ENCODE results near the gene ADAP1.

Gene ADAP1

GRCh38 chr7:967361-968082, 13.0 kb upstream of the ADAP1 start:
- ATAC-seq (ENCODE audit: insufficient read depth, low read depth) (no peak), DNase-seq (no peak)
- H4K20me1 ChIP-seq (ENCODE audit: insufficient read depth, low read length), result peaks cover 46% of the 10 kb centered on the region
- H3K27me3 ChIP-seq (ENCODE audit: insufficient read depth, low read length, poor library complexity), result no peaks in the 10 kb centered on the region
- H3K9ac ChIP-seq (ENCODE audit: low read depth, low read length), result no peak overlapping the region
- H3K4me2 ChIP-seq (ENCODE audit: insufficient read depth, low read length), result no peak overlapping the region
- H3K36me3 ChIP-seq (ENCODE audit: insufficient read depth, low read length), result peaks cover 58% of the 10 kb centered on the region
- no peak overlapping the region for H3K27ac ChIP-seq (ENCODE audit: low read length)
- TF ChIP-seq EZH2 (IDR thresholded peaks at IDR 0.05; ENCODE audit: borderline replicate concordance, low read depth, low read length, severe bottlenecking), result no peak
- peaks cover 34% of the 10 kb centered on the region for H3K79me2 ChIP-seq (ENCODE audit: insufficient read depth, low read length)
- no peak overlapping the region for H2AFZ ChIP-seq (ENCODE audit: low read depth, low read length)
- H3K4me1 ChIP-seq (ENCODE audit: insufficient read depth, low read length), result peaks cover 8% of the 10 kb centered on the region
- H3K4me3 ChIP-seq (ENCODE audit: low read depth in 1 of 2, low read length in 2 of 2), result no peak overlapping the region
- H3K9me3 ChIP-seq (ENCODE audit: insufficient read depth, low read length, severe bottlenecking), result no peaks in the 10 kb centered on the region

DNA sequence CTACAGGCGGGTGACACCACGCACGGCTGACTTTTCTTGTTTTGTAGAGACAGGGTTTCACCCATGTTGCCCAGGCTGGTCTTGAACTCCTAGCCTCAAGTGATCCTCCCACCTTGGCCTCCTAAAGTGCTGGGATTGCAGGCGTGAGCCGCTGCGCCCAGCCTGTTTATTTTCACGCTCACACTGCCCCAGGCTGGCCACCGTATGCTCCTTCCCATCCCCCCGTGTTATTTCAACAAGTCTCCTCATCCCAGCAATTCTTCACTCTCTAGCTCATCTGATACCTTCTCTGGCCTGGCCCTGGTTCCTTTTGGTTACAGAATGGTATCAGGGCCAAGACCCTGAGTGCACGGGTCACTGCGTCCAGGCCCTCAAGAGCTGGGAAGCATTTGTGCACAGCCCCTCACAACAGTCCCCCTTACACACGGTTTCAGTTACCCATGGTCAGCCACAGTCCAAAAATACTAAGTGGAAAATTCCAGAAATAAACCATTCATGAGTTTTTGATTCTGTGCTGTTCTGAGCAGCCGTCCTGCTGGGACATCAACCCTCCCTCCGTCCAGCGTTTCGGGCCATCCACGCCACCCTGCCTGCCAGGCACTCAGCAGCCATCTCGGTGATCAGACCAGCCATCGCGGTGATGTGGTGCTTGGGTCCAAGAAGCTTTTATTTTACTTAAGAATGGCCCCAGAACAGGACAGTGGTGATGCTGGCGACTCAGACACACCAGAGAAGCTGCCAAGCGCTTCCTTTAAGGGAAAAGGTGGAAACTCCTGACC, 12.0 kb upstream of the ADAP1 start:
- Histone ChIP-seq H3K4me2 (ENCODE audit: insufficient read depth, low read length) (no peak overlapping the region), H3K79me2 (ENCODE audit: insufficient read depth, low read length) (peaks cover 23% of the 10 kb centered on the region), H3K9me3 (ENCODE audit: insufficient read depth, low read length, severe bottlenecking) (no peaks in the 10 kb centered on the region), H3K27me3 (ENCODE audit: insufficient read depth, low read length, poor library complexity) (no peaks in the 10 kb centered on the region), H4K20me1 (ENCODE audit: insufficient read depth, low read length) (peaks cover 38% of the 10 kb centered on the region), H3K4me1 (ENCODE audit: insufficient read depth, low read length) (no peaks in the 10 kb centered on the region), H3K36me3 (ENCODE audit: insufficient read depth, low read length) (peaks cover 49% of the 10 kb centered on the region), H3K27ac (ENCODE audit: low read length) (no peak overlapping the region), H3K9ac (ENCODE audit: low read depth, low read length) (no peak overlapping the region), H3K4me3 (ENCODE audit: low read depth in 1 of 2, low read length in 2 of 2) (no peak overlapping the region), H2AFZ (ENCODE audit: low read depth, low read length) (no peak overlapping the region)
- no peak for TF ChIP-seq EZH2 (IDR thresholded peaks at IDR 0.05; ENCODE audit: borderline replicate concordance, low read depth, low read length, severe bottlenecking)
- TF ChIP-seq, protein P1, sequence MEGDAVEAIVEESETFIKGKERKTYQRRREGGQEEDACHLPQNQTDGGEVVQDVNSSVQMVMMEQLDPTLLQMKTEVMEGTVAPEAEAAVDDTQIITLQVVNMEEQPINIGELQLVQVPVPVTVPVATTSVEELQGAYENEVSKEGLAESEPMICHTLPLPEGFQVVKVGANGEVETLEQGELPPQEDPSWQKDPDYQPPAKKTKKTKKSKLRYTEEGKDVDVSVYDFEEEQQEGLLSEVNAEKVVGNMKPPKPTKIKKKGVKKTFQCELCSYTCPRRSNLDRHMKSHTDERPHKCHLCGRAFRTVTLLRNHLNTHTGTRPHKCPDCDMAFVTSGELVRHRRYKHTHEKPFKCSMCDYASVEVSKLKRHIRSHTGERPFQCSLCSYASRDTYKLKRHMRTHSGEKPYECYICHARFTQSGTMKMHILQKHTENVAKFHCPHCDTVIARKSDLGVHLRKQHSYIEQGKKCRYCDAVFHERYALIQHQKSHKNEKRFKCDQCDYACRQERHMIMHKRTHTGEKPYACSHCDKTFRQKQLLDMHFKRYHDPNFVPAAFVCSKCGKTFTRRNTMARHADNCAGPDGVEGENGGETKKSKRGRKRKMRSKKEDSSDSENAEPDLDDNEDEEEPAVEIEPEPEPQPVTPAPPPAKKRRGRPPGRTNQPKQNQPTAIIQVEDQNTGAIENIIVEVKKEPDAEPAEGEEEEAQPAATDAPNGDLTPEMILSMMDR (IDR thresholded peaks at IDR 0.05; ENCODE audit: borderline replicate concordance, extremely low read depth, low read length, poor library complexity, severe bottlenecking), result no peak
- DNase-seq, result no peak
- no peak for ATAC-seq (ENCODE audit: insufficient read depth, low read depth)

- no peaks in the 10 kb centered on the region for H3K9me3 ChIP-seq (ENCODE audit: insufficient read depth, low read length, severe bottlenecking)
- H3K4me2 ChIP-seq (ENCODE audit: insufficient read depth, low read length), result no peak overlapping the region
- H3K79me2 ChIP-seq (ENCODE audit: insufficient read depth, low read length), result peaks cover 7% of the 10 kb centered on the region; the same call in 1 of the 2 replicates
- no peak overlapping the region for H3K9ac ChIP-seq (ENCODE audit: low read depth, low read length)
- no peak overlapping the region for H3K27ac ChIP-seq (ENCODE audit: low read length)
- TF ChIP-seq, protein P1 (IDR thresholded peaks at IDR 0.05; ENCODE audit: borderline replicate concordance, extremely low read depth, low read length, poor library complexity, severe bottlenecking), result no peak
- no peak for TF ChIP-seq EZH2 (IDR thresholded peaks at IDR 0.05; ENCODE audit: borderline replicate concordance, low read depth, low read length, severe bottlenecking)
- H3K4me1 ChIP-seq (ENCODE audit: insufficient read depth, low read length), result no peaks in the 10 kb centered on the region
- H3K36me3 ChIP-seq (ENCODE audit: insufficient read depth, low read length), result peaks cover 34% of the 10 kb centered on the region
- peaks cover 25% of the 10 kb centered on the region for H4K20me1 ChIP-seq (ENCODE audit: insufficient read depth, low read length)
- no peak for DNase-seq
- no peak for ATAC-seq (ENCODE audit: insufficient read depth, low read depth)
- no peaks in the 10 kb centered on the region for H3K27me3 ChIP-seq (ENCODE audit: insufficient read depth, low read length, poor library complexity)
- no peak overlapping the region for H2AFZ ChIP-seq (ENCODE audit: low read depth, low read length)
- no peak overlapping the region for H3K4me3 ChIP-seq (ENCODE audit: low read depth in 1 of 2, low read length in 2 of 2)
Observed at GRCh38 chr7:964401-965231, 10.1 kb upstream of the ADAP1 start.

All from DND-41 (cell line).